Measurements from ENCODE around the gene MCAT.

The MCAT gene

GRCh38 chr22:43135565-43135964, 7.6 kb downstream of the MCAT start:
- H3K9ac ChIP-seq (ENCODE audit: low read length in 2 of 2): no peak overlapping the region
- no peak overlapping the region for H3K4me3 ChIP-seq (ENCODE audit: low read length in 2 of 2)
- H3K27ac ChIP-seq (ENCODE audit: low read length): no peak overlapping the region
- peaks cover 35 to 49% of the 10 kb centered on the region in 2 donors for H3K36me3 ChIP-seq (ENCODE audit: control insufficient read depth in 2 of 2, insufficient read depth in 2 of 2, low read length in 2 of 2)
- peaks cover 0 to 3% of the 10 kb centered on the region in 2 donors for H3K9me3 ChIP-seq (ENCODE audit: control insufficient read depth in 2 of 2, low read length in 2 of 2)
- H3K4me1 ChIP-seq (ENCODE audit: control insufficient read depth, insufficient read depth, low read length): peaks cover 6% of the 10 kb centered on the region
- no peaks in the 10 kb centered on the region for H3K27me3 ChIP-seq (ENCODE audit: control insufficient read depth in 1 of 2, insufficient read depth in 2 of 2, low read length in 2 of 2)

DNA sequence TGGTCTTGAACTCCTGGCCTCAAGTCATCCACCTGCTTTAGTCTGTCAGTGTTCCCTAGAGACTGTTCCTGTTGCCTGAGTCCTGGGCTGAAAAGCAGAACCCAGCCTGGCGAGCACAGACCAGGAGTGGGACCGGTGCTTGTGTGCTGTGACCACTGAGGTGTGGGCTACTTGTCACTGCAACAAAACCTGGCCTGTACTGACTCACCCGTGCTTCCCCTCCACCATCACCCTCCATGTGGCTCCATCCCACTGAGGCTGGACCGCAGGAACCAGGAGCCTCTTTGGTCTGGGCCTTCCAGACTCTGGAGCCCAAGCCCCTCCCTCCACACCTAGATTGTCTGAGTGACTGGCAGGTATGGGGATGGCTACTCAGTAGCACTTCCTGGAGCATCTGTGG, 8.6 kb downstream of the MCAT start:
- Histone ChIP-seq H3K27me3 (ENCODE audit: control insufficient read depth in 1 of 2, insufficient read depth in 2 of 2, low read length in 2 of 2) (no peaks in the 10 kb centered on the region), H3K36me3 (ENCODE audit: control insufficient read depth in 2 of 2, insufficient read depth in 2 of 2, low read length in 2 of 2) (peaks cover 28 to 39% of the 10 kb centered on the region in 2 donors), H3K27ac (ENCODE audit: low read length) (no peak overlapping the region), H3K4me1 (ENCODE audit: control insufficient read depth, insufficient read depth, low read length) (peaks cover 6% of the 10 kb centered on the region), H3K9ac (ENCODE audit: low read length in 2 of 2) (no peak overlapping the region), H3K4me3 (ENCODE audit: low read length in 2 of 2) (no peak overlapping the region), H3K9me3 (ENCODE audit: control insufficient read depth in 2 of 2, low read length in 2 of 2) (peaks cover 0 to 3% of the 10 kb centered on the region in 2 donors)

GRCh38 chr22:43133401-43133800, 9.8 kb downstream of the MCAT start:
- Histone ChIP-seq H3K9ac (ENCODE audit: low read length in 2 of 2) (no peak overlapping the region), H3K36me3 (ENCODE audit: control insufficient read depth in 2 of 2, insufficient read depth in 2 of 2, low read length in 2 of 2) (peaks cover 26 to 31% of the 10 kb centered on the region in 2 donors), H3K4me3 (ENCODE audit: low read length in 2 of 2) (no peak overlapping the region), H3K27me3 (ENCODE audit: control insufficient read depth in 1 of 2, insufficient read depth in 2 of 2, low read length in 2 of 2) (no peaks in the 10 kb centered on the region), H3K27ac (ENCODE audit: low read length) (no peak overlapping the region), H3K4me1 (ENCODE audit: control insufficient read depth, insufficient read depth, low read length) (peaks cover 6% of the 10 kb centered on the region), H3K9me3 (ENCODE audit: control insufficient read depth in 2 of 2, low read length in 2 of 2) (peaks cover 0 to 3% of the 10 kb centered on the region in 2 donors)

DNA sequence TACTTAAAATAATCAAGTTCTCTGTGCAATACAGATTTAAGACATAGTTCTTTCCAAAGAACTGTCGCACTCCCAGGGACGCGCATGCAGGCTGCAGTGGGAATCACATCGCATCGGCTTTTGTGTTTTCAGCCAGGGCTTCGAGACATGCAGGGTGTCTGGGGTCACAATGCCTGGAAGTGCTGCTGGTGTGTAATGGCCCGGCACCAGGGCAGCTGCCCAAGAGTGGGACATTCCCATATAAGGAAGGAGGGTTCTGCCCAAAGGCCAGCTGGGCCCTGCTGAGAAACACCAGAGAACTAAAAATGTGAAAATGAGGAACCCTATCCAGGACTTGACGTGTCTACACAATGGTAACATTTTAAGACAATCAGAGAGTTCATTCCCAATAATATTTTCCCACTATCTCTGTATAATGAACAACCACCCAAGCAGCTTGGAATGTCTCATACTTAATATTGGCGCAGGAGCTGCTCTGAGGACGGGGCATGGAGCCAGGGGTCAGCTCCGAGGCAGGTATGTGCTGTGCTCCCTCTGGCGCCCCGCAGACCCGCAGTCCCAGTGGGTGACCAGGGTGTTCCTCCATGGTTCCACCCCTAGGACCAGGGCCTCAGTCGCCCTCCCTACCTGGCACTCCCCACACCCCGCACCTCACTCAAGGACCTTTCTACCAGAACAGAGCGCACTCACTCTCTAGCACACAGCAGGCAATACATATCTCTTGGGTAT, 11.3 kb downstream of the MCAT start:
- no peak overlapping the region for H3K9ac ChIP-seq (ENCODE audit: low read length in 2 of 2)
- no peak overlapping the region for H3K27ac ChIP-seq (ENCODE audit: low read length)
- peaks cover 0 to 3% of the 10 kb centered on the region in 2 donors for H3K9me3 ChIP-seq (ENCODE audit: control insufficient read depth in 2 of 2, low read length in 2 of 2)
- H3K4me3 ChIP-seq (ENCODE audit: low read length in 2 of 2): no peak overlapping the region
- peaks cover 20 to 21% of the 10 kb centered on the region in 2 donors for H3K36me3 ChIP-seq (ENCODE audit: control insufficient read depth in 2 of 2, insufficient read depth in 2 of 2, low read length in 2 of 2)
- H3K4me1 ChIP-seq (ENCODE audit: control insufficient read depth, insufficient read depth, low read length): peaks cover 6% of the 10 kb centered on the region
- no peaks in the 10 kb centered on the region for H3K27me3 ChIP-seq (ENCODE audit: control insufficient read depth in 1 of 2, insufficient read depth in 2 of 2, low read length in 2 of 2)

- Histone ChIP-seq H3K4me3 (ENCODE audit: low read length in 2 of 2) (no peak overlapping the region), H3K9ac (ENCODE audit: low read length in 2 of 2) (no peak overlapping the region), H3K4me1 (ENCODE audit: control insufficient read depth, insufficient read depth, low read length) (peaks cover 6% of the 10 kb centered on the region), H3K9me3 (ENCODE audit: control insufficient read depth in 2 of 2, low read length in 2 of 2) (peaks cover 0 to 2% of the 10 kb centered on the region in 2 donors), H3K36me3 (ENCODE audit: control insufficient read depth in 2 of 2, insufficient read depth in 2 of 2, low read length in 2 of 2) (peaks cover 6 to 10% of the 10 kb centered on the region in 2 donors), H3K27me3 (ENCODE audit: control insufficient read depth in 1 of 2, insufficient read depth in 2 of 2, low read length in 2 of 2) (no peaks in the 10 kb centered on the region), H3K27ac (ENCODE audit: low read length) (no peak overlapping the region)
Measured at GRCh38 chr22:43129426-43130425, 13.5 kb downstream of the MCAT start.

GRCh38 chr22:43128928-43129424, 14.2 kb downstream of the MCAT start:
- no peak overlapping the region for H3K9ac ChIP-seq (ENCODE audit: low read length in 2 of 2)
- H3K27me3 ChIP-seq (ENCODE audit: control insufficient read depth in 1 of 2, insufficient read depth in 2 of 2, low read length in 2 of 2): no peaks in the 10 kb centered on the region
- H3K4me3 ChIP-seq (ENCODE audit: low read length in 2 of 2): no peak overlapping the region
- H3K9me3 ChIP-seq (ENCODE audit: control insufficient read depth in 2 of 2, low read length in 2 of 2): no peaks in the 10 kb centered on the region
- H3K36me3 ChIP-seq (ENCODE audit: control insufficient read depth in 2 of 2, insufficient read depth in 2 of 2, low read length in 2 of 2): peaks cover 3 to 6% of the 10 kb centered on the region in 2 donors
- H3K4me1 ChIP-seq (ENCODE audit: control insufficient read depth, insufficient read depth, low read length): peaks cover 6% of the 10 kb centered on the region
- no peak overlapping the region for H3K27ac ChIP-seq (ENCODE audit: low read length)

GRCh38 chr22:43128116-43128515, 15.1 kb downstream of the MCAT start:
- no peaks in the 10 kb centered on the region for H3K9me3 ChIP-seq (ENCODE audit: control insufficient read depth in 2 of 2, low read length in 2 of 2)
- no peaks in the 10 kb centered on the region for H3K27me3 ChIP-seq (ENCODE audit: control insufficient read depth in 1 of 2, insufficient read depth in 2 of 2, low read length in 2 of 2)
- no peak overlapping the region for H3K4me3 ChIP-seq (ENCODE audit: low read length in 2 of 2)
- H3K36me3 ChIP-seq (ENCODE audit: control insufficient read depth in 2 of 2, insufficient read depth in 2 of 2, low read length in 2 of 2): peaks cover 3 to 4% of the 10 kb centered on the region in 2 donors
- H3K4me1 ChIP-seq (ENCODE audit: control insufficient read depth, insufficient read depth, low read length): peaks cover 6% of the 10 kb centered on the region
- no peak overlapping the region for H3K27ac ChIP-seq (ENCODE audit: low read length)
- H3K9ac ChIP-seq (ENCODE audit: low read length in 2 of 2): no peak overlapping the region

DNA sequence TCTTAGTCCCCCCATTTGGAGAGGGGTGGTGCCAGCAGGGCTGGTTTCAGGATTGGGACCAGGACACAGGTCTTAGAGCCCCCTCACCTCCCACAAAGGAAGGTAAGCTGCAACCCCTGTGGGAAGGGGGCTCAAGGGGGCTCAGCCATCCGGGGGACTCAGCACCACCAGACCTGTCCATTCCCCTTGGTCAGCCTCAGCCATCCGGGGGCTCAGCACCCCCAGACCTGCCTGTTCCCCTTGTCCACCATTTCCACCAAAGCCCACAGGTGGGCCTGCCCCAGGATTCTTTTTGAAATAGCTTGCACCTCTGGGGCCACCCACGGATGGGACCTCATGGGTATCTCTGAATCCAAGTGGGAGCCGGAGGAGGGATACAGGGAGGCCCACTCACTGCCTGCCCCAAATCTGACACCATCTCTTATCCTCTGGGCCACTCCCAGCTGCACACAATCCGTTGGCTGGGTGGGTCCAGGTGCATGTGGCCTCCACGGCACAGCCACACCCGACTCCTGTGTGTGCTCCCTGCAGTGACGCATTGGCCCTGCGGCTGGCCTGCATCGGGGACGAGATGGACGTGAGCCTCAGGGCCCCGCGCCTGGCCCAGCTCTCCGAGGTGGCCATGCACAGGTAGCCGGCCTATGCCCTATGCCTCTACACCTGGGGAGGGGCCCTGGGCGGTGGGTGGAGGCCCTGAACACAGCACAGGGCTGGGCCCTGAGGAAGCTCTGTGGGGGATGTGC, 15.9 kb downstream of the MCAT start:
- Histone ChIP-seq H3K4me3 (ENCODE audit: low read length in 2 of 2) (no peak overlapping the region), H3K27ac (ENCODE audit: low read length) (no peak overlapping the region)

DNA sequence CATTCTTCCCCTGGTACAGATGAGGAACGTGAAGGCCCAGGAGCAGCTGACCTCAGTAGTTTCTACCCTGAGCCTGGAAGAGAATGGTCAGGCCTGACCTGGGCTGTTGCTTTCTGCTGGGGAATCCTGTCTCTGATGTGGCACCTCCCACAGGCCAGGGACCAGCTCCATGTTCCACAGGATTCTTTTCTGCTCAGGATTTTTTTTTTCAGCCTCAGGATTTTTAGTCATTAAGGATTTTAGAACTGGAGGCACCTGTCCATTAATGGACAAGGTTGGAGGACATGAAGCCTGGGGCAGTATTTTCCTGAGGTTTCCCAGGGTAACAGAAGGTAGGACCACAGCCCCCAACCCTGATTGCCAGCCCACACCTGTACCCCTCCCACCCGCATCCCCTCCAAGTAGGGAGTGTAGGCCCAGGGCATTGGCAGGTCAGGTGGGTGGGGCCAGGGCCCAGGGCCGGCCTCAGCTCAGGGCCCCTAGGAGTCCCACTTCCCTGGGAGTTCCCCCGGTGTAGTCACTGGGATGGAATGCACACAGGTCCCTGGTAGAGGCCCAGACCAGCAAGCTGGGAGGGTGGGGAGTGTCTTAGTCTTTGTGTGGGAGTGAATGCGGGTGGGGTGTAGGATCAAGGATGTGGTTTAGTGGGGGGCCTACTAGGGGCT, 16.6 kb downstream of the MCAT start:
- H3K4me1 ChIP-seq (ENCODE audit: control insufficient read depth, insufficient read depth, low read length): peaks cover 3% of the 10 kb centered on the region

More for the DNA sequence above, 15.9 kb downstream of the MCAT start:
- Histone ChIP-seq H3K9me3 (ENCODE audit: control insufficient read depth in 2 of 2, low read length in 2 of 2) (no peaks in the 10 kb centered on the region), H3K4me1 (ENCODE audit: control insufficient read depth, insufficient read depth, low read length) (peaks cover 6% of the 10 kb centered on the region), H3K36me3 (ENCODE audit: control insufficient read depth in 2 of 2, insufficient read depth in 2 of 2, low read length in 2 of 2) (peaks cover 1 to 3% of the 10 kb centered on the region in 2 donors), H3K27me3 (ENCODE audit: control insufficient read depth in 1 of 2, insufficient read depth in 2 of 2, low read length in 2 of 2) (no peaks in the 10 kb centered on the region), H3K9ac (ENCODE audit: low read length in 2 of 2) (no peak overlapping the region)

More for the DNA sequence above, 16.6 kb downstream of the MCAT start:
- Histone ChIP-seq H3K9me3 (ENCODE audit: control insufficient read depth in 2 of 2, low read length in 2 of 2) (no peaks in the 10 kb centered on the region), H3K36me3 (ENCODE audit: control insufficient read depth in 2 of 2, insufficient read depth in 2 of 2, low read length in 2 of 2) (no peaks in the 10 kb centered on the region), H3K9ac (ENCODE audit: low read length in 2 of 2) (no peak overlapping the region), H3K4me3 (ENCODE audit: low read length in 2 of 2) (no peak overlapping the region), H3K27me3 (ENCODE audit: control insufficient read depth in 1 of 2, insufficient read depth in 2 of 2, low read length in 2 of 2) (no peaks in the 10 kb centered on the region), H3K27ac (ENCODE audit: low read length) (no peak overlapping the region)

Data from stomach smooth muscle (tissue), 2 donors.